GM21528 (cell line): ENCODE measurements around the gene TSC2.

Source experiments
- ATAC-seq: cut with Tn5 transposase; IDR thresholded peaks from one replicate; pipeline ENCODE4 v1.9.1; 2021; ENCODE audit warnings: mild to moderate bottlenecking, moderate library complexity; ENCODE audit not compliant: unreplicated experiment, low FRiP score

TSC2 gene

DNA sequence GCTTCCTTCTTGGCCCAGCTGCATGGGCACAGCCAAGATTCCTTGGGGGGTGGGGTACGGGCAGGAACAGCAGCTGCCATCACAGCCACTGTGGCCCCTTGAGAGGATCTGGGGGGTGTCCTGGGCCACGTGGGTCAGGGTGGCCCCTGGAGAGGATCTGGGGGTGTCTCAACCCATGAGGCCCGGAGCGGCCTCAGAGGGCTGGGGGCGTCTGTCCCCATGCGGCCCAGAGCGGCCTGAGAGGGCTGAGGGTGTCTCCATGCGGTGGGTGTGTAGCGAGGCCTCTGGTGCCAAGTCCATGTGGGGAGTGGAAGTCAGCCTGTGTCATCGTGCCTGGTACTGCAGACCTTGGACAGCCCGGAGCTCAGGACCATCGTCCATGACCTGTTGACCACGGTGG lies 13.7 kb downstream of the TSC2 start:
- ATAC-seq, result no peak

DNA sequence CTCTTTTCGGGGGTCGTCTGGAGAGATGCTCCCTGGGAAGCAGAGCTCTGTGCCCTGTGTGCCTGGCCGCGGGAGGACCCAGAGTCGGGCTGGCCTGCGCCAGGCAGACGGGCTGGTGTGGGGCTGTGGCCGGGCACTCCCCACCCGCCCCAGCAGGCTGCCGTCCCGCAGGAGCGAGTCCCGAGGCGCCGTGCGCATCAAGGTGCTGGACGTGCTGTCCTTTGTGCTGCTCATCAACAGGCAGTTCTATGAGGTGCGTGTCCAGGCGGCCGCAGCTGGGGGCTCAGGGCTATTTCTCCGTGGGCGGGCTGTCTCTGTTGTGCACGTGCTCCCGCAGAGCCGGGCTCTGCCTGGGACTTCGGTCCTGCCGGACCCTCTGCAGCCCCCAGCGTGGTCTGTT lies 15.0 kb downstream of the TSC2 start:
- ATAC-seq, result no peak

- no peak for ATAC-seq
Measured at GRCh38 chr16:2063861-2064260, 16.1 kb downstream of the TSC2 start.

- ATAC-seq, result no peak
Measured at GRCh38 chr16:2064368-2064945, 16.7 kb downstream of the TSC2 start.

GRCh38 chr16:2066139-2066538 lies 18.4 kb downstream of the TSC2 start:
- ATAC-seq, result no peak

GRCh38 chr16:2070576-2071453 lies 23.0 kb downstream of the TSC2 start:
- ATAC-seq, result no peak

DNA sequence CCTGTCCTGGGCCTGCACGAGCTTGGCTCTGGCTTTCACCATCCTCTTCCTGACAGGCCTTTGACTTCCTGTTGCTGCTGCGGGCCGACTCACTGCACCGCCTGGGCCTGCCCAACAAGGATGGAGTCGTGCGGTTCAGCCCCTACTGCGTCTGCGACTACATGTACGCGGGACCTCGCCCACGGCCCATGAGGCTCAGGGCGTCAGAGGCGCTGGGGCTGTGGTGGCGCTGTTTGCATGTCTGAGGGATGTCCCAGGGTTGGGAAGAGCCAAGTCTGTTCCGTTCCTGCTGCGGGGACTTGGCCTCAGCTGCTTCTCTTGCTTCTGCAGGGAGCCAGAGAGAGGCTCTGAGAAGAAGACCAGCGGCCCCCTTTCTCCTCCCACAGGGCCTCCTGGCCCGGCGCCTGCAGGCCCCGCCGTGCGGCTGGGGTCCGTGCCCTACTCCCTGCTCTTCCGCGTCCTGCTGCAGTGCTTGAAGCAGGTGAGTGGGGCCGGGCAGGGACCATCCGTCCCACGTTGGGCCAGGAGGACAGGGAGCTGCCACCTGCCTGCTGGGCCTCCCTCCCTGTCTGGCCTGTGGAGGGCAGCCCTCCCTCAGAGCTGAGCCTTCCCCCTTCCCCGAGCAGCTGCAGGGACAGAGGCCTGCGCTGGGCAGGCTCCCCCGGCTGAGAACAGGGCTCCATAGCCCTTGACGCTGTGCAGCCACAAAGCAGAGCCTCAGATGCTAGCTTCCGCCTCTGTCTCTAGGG lies 23.8 kb downstream of the TSC2 start:
- no peak for ATAC-seq

- no peak for ATAC-seq
Measured at GRCh38 chr16:2072926-2073325, 25.1 kb downstream of the TSC2 start.

GRCh38 chr16:2074071-2074470 lies 26.3 kb downstream of the TSC2 start:
- no peak for ATAC-seq

DNA sequence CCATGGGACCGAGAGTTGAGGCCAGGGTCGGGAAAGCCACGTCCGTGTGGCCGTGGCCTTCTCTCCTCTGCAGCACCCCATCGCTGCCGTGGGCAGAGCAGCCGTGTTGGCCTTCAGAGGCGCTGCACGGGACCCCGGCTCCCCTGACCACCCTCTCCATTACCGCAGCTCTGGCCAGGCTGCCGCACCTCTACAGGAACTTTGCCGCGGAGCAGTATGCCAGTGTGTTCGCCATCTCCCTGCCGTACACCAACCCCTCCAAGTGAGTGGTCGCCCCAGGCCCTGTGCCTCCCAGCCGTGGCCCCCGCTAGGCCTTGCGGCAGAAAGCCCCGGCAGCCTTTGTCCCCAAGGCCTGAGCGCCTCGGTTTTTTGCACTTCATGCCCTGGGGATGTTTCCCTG lies 27.8 kb downstream of the TSC2 start:
- ATAC-seq, result no peak

GRCh38 chr16:2076072-2076865 lies 28.5 kb downstream of the TSC2 start:
- ATAC-seq, result no peak

- no peak for ATAC-seq
Measured at GRCh38 chr16:2077016-2077415, 29.2 kb downstream of the TSC2 start.

DNA sequence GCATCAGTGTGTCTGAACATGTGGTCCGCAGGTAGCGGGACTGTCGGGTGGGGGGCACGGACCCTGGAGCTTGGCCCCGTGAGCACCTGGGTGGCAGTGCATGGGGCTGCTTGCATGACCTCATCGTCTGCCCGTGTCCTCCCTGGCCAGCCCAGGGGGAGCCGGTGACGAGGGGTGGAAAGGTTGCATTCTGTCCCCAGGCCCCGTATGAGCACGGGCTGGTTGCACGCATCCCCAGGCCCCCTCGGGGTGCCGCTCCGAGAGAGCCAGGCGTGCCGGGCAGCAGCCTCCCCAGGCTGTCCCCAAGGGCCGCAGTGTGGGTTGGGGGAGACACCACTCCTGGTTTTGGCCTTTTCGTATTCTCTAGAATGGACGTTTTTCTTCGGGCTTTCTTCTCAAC lies 29.9 kb downstream of the TSC2 start:
- no peak for ATAC-seq

DNA sequence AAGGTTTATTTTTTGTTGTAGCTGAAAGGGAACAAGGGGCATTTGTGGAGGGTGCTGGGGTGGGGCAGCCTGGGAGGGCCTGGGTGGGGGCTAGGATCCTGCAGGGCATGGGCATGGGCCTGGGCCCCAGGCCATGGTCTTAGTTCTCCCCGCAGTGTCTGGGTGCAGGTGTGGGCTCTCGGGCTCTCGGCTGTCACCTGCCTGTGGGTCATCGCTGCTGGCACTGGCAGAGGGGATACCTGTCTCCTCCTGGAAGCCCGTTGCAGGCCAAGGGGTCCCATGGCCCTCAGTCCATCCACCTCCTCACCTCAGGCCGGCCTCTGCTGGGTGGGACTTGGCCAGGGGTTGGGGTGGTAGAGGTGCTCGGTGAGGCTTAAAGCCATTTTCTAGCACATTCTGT lies 30.3 kb downstream of the TSC2 start:
- no peak for ATAC-seq

- ATAC-seq, result no peak
Measured at GRCh38 chr16:2078691-2079090, 30.9 kb downstream of the TSC2 start.

GRCh38 chr16:2079311-2079800 lies 31.6 kb downstream of the TSC2 start:
- ATAC-seq, result no peak

DNA sequence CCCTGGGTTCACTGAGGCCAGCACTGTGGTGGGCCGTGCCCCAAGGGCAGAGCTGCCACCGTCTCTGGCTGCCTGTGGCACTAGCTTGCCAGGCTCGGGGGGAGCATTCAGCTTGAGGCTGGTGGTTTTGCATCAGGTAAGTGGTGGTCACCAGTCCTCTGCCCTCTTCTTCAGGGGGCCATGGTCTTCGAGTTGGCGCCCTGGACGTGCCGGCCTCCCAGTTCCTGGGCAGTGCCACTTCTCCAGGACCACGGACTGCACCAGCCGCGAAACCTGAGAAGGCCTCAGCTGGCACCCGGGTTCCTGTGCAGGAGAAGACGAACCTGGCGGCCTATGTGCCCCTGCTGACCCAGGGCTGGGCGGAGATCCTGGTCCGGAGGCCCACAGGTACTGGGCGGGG lies 32.2 kb downstream of the TSC2 start:
- ATAC-seq, result no peak

DNA sequence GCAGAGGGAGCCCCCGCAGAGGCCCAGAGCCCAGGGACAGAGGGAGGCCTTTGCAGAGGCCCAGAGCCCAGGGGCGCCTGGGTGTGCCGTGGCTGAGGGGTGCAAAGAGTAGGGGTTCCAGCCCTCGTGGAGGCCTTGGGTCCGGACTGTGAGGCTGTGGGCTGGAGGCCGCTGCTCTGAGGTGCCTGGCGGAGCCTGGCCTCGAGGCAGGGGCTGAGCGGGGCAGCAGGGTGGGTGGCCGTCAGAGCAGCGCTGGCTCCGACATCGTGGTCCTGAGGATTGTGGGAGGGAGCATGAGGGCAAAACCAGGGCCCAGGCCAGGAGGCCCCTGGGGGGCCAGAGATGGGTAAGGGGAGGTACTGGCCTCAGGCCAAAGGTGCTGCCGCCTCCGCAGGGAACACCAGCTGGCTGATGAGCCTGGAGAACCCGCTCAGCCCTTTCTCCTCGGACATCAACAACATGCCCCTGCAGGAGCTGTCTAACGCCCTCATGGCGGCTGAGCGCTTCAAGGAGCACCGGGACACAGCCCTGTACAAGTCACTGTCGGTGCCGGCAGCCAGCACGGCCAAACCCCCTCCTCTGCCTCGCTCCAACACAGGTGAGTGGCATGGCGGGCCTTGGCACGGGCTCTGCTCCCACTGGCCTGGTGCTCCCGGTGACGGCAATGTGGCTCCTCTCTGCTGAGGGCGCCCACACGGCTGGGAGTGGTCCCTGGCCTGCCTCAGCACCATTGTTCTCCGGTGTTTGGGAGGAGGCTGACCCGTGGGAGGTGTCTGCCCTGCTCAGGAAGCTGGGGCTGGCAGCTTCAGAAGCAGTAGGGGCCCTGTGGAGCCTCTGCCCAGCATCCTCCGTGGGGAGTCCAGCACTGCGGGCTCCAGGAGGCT lies 33.7 kb downstream of the TSC2 start:
- no peak for ATAC-seq

GRCh38 chr16:2082171-2082982 lies 34.6 kb downstream of the TSC2 start:
- ATAC-seq, result no peak
